Kidney glomerular epithelial cell (primary cell): ENCODE results near the gene DBX1.
A peak's percentile ranks its signal among the peaks of the same experiment; 100 is the strongest.

Experiments used
- DNase-seq: peaks from one replicate; lab custom pipeline; 2025; lab: John Stamatoyannopoulos, UW

DBX1 gene

DNA sequence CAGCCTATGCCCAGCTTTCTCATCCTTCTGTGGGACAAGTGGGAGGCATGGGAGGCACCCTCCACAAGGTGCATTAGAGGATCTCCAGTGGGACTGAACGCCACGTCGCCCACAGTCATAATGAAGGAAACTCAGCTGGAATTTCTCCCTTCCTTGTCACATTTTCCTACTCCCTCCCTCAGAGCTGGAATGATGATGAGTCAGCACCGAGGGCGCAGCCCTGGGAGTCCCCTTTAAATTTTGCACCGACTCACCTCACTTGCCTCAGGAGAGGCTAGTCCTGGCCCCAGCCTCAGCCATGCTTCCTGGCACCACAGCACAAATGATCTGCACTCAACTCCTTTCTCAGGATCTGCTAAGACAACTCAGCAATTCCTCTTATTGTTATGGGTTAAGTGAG is 34.3 kb downstream of the DBX1 start:
- peak; percentile 51 for DNase-seq

DNA sequence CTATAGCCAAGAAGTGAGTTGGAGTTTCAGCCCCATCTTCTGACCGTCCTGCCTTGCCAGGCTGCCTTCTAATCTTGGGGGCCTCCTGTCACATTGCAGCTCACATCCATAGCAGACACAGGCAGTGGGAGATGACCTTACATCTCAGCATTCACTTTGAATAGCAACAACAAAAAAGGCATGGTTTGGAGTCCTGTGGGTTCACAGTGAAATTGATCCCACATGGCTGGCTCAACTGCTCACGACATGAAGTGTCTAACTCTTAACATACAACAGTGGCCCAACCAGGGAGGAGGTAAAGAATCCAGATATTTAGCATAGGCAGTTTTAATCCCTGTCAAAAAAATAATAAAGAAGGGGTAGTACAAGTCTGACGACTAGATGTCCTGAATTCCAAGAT is 38.1 kb downstream of the DBX1 start:
- no peak for DNase-seq

DNA sequence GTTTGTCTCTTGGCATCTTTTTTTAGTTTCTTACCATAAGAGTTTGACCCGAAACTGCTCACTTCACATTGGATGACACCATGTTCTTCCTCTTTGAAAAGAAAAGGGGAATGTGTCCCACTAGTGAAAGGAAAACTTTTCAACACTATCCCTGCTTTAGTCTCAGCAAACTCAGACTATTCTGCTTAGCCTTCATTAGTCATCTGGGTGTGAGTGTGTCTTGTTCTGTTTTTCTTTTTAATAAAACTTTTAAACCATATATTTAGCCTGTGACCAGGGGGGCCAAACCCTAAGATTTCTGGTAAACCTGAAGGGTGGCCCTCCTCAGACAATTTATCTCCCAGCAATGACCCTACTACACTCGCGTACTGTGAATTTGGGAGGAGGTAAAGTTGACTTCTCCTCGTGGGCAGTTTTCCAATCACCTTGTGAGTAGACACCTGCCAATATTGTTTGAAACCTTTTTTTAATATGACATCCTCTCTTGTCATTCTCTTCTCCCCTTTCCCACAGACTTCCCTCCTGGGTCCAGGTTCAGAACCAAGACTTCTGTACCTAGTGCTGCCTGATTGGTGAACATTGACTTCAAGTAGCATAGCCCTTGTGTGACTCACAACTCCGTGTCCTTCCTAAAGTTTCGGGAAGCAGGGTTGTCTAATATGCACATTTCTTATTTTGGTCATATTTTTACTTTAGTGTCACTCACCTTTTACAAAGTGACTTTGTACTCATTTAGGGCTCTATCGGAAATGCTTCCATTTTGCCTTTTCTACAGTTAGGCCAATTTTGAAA is 39.9 kb downstream of the DBX1 start:
- no peak for DNase-seq

DNA sequence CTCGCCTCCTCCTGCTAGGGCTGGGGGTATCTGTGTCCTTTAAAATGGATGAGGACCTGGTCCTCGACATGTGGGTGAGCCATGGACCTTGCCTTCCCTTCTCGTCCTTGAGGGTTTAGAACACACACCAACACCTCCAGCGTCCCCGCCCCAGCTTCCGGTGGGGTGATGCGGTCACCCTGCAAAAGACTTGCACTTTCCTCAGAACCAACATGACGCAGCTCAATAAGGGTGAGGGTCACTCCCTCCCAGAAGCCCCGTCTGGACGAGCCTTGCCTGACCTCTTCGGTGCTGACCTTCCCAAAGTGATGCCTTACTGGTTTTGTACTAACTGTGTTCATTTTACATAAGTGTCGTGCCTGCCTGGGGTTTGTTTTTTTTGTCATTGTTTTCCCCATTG is 41.0 kb downstream of the DBX1 start:
- DNase-seq: no peak

DNA sequence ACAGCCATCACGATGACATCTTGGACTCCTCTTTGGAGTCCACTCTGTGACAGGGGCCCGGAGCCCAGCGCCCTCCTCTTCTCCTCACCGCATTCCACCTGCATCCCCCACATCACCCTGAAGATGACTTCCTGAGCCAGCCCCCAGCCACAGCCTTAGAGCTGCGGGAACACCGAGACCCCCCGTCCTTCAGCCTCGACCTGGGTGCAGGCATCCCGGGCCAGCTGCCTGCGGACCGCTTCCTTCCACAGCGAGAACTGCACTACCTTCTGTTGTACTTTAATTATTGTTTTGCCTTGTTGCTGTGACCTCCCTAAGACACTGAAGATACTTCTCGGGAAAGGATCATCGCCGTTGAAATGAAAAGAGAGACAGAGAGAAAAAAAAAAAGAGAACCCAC is 42.1 kb downstream of the DBX1 start:
- DNase-seq: no peak

DNA sequence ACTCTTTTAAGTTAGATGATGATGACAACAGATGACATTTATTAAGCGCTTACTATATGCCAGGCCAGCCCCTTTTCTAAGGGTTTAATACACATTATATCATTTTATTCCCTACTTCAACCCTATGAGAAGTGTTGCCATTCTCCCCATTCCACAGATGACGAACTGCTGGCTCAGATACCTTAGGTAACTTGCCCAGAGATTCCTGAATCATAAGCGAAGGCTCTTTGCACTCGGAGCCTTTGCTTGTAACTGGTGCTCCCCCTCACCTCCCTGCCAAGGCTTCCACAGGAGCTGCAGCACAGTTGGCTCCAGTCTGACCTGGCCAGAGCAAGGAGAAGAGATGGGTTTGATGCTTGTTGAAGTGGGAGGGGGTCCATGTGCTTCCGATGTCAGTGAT is 43.0 kb downstream of the DBX1 start:
- DNase-seq: no peak

DNA sequence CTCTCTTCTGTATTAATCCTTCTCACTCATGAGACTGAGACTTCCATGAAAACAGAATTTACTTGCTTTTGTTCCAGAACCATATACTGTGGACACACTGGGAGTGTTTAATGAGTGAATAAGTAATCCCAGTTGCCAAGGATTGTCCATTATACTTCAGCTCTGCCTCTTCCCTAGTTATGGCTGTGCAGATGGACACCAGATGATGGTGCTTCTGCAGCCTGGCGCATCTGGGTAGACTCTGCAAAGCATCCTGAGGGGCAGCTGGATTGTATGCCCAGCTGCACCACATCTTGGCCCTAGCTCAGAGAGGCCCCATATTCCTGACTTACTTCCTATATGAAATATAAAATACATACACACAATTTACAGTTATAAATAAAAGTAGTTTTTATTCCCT is 43.5 kb downstream of the DBX1 start:
- no peak for DNase-seq

DNA sequence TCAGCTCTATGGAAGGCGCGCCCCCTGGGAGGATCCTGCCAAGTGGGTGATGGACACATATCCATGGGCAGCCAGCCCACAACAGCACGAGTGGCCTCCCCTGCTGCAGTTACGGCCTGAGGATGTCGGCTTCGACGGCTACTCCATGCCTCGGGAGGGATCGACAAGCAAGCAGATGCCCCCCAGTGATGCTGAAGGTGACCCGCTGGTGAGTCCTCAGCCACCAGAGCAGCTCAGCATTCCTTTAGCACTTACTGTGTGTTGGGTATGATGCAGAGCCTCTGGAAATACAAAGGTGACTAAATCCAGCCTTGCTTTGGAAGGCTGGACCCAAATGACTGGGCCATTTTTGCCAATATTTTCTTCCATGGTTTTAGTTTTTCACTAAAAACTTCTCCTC is 45.7 kb downstream of the DBX1 start:
- DNase-seq: no peak

DNA sequence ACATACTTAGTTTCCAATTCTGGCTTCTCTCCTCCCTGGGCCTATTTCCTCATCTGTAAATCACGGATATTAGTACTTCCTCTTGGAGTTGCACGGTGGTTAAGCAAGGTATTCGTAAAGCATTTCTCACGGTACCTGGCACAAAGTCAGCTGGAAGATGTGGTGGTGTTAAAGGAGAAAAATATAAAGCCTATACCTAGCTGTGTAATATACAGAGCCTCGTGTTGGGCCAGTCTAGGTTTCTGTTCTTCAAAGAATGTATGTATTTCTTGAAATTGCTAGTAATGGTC is 47.2 kb downstream of the DBX1 start:
- peak; percentile 81 for DNase-seq

DNA sequence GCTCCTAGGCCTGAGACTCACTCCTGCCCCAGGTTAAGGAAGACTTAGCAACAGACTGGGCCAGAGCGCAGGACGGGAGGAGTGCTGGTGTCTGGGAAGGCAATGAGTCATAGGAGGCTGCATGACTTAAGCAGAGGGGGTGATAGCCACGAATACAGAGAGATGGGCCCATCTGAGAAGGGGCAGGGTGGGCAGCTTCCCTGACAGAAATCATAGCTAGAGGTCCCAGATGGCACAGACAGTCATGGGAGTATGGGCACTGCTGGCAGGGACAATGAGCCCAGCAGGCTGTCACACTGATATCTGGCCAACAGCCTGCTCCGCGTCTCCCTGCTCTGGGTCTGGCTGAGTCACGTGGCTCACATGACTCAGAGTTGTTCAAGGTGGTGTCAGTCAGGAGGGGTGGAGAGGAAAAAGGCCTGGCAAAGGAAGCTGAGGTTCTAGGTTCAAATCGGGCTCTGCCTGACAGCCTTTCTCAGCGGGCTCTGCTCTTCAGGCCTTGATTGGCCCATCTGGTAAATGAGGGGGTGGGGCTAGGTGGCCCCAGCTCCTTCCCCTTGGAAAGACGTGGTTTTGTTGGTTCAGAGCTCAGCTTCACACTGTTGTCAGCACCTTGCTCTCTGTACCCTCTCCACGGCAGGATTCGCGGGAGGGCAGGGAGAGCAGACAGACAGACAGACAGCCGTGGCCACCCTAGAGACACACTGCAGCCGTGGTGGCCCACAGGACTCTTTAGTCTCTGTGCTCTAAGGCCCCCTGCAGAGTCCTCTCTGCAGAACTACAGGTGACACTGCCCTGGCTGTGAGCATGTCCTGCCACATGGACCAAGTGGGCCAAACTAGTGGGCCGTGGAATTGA is 47.8 kb downstream of the DBX1 start:
- DNase-seq: peak; percentile 97

DNA sequence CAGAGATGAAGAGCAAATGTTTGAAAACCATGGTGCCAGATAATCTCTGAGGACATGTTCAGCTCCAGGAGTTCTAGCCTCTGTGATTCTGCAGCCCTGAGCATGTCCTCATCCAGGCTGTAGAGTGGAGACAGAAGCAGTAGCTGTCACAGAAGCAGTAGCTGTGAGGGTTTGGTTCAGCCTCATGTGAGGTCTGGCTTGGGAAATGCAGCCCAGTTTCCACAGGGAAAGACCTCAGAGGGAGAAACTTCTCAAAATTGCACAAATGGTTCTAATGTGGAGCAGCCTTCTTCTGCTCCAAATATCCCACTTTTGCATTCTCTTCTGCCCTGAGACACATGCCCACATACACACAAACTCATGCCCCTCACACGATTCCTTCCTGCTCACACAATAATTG is 48.4 kb downstream of the DBX1 start:
- DNase-seq: no peak

DNA sequence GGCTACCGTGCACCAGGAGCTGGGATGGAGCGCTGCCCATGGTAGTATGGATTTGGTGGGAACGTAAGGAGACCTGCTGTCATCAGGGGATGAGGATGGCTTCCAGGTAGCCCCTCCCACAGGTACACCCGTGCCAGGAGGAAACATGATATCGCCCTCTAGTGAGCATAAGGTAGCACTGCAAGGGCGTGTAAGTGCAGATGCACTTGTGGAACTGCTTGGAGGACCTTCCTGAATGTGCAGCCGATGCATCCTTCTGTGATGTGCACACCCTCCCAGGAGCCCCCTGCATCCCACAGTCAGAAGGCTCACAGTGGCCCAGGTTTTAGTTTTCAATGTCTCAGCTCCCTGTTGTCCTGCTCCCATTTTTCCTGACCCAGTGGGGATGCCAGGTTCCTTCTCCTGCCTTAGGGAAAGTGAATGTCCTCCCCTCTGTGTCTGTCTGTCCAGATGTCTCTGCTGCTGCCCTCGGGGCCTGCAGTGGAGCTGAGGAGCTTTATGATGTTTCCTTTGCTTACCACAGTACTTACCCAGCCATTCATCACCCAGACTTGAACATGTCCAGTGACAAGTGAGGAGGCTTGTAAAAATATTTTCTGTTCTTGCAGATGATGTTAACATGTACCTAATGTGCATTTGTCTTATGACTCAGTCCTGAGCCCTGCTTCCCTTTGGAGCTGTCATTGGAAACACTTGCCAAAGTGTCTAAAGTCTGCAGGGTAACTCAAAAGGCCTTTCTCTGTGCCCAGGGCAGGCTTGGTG is 49.2 kb downstream of the DBX1 start:
- DNase-seq: peak; percentile 85

DNA sequence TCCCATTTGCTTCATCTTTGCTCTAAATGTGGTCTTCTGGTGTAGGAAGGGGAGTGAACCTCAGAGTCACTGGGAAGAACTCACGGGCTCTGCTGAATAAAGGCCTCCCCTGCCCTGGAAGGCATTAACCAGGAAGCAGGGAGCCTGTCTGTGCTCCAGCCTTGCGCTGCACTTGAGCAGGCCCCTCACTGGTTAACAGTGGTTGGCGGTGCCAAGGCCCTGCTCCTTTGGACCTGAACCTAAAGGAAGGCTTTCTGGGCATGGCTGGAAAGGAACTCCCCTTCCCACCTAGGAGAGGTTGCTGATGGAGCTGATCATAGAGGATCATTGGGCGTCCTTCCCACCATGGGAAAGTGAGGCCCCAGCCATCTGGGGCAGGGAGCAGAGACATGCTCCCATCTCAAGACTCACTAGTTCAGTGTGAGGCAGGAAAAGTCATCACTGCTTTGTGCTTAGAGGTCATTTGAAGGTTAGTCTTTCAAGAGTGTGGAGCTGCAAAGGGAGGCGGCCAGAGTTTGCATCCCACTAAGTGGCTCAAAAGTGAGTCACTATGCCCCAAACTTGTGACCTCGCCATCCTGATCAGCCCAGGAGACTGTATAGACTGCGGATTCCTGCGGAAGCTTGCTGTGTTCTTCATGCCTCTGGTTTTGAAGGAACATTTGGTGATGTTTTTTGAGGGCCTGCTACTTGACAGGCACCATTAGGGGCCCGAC is 50.4 kb downstream of the DBX1 start:
- no peak for DNase-seq
